Gastroesophageal sphincter (tissue), 4 donors: Measurements from ENCODE around the gene MGA. TPM values are rescaled to one million over a fixed set of nuclear protein-coding genes. Genes with fewer than 3 reads are reported as not detected.

ENCODE experiments used
- ATAC-seq: fragments of 150-250 bp; one replicate; pipeline ENCODE4 v1.9.1; 2016; ENCODE audit warnings: mild to moderate bottlenecking, moderate library complexity
- H3K27ac ChIP-seq, 4 donors: fragments of 200-600 bp; sonication (generic) in 3 of 4; 1 replicate in 3 of 4; 2 replicates in 1 of 4; pipeline ENCODE4 v1.5.1; 2016 to 2019
- H3K27me3 ChIP-seq: fragments of 200-600 bp; sonication (generic); one replicate; pipeline ENCODE4 v1.5.1; 2019
- H3K36me3 ChIP-seq, 2 donors: fragments of 200-600 bp; sonication (generic); one replicate each; pipeline ENCODE4 v1.5.1; 2019; ENCODE audit warnings: control low read depth in 1 of 2
- H3K4me1 ChIP-seq, 3 donors: fragments of 200-600 bp; sonication (generic); 1 replicate in 2 of 3; 2 replicates in 1 of 3; pipeline ENCODE4 v1.5.1; 2016 to 2019; ENCODE audit warnings: control low read depth in 2 of 3
- H3K4me3 ChIP-seq, 2 donors: fragments of 200-600 bp; sonication (generic); one replicate each; pipeline ENCODE4 v1.5.1; 2019; ENCODE audit warnings: mild to moderate bottlenecking in 1 of 2, moderate library complexity in 1 of 2
- H3K9me3 ChIP-seq, 3 donors: fragments of 200-600 bp; sonication (generic); one replicate each; pipeline ENCODE4 v1.5.1; 2017 to 2019; ENCODE audit warnings: control low read depth in 2 of 3
- EP300 ChIP-seq: sonication (generic); formaldehyde crosslinking; IDR thresholded peaks from one replicate; pipeline ENCODE4 v1.6.1; 2017; ENCODE audit warnings: antibody characterized with exemption, mild to moderate bottlenecking
- POLR2A ChIP-seq, 2 donors: fragments of 450-650 bp; IDR thresholded peaks; one replicate each; pipeline ENCODE4 v1.6.1; 2017; ENCODE audit warnings: antibody characterized with exemption in 2 of 2, mild to moderate bottlenecking in 2 of 2, moderate library complexity in 1 of 2
- POLR2AphosphoS5 ChIP-seq: sonication (generic); formaldehyde crosslinking; IDR thresholded peaks from one replicate; pipeline ENCODE4 v1.6.1; 2017; ENCODE audit warnings: antibody characterized with exemption
- WGBS, 2 donors: methylation state at CpG; one replicate each; pipeline ENCODE4 v1.1.5; 2018; ENCODE audit warnings: low coverage in 1 of 2; 5-methylcytosine and 5-hydroxymethylcytosine counted together
- total RNA-seq, 4 donors: library from RNA; depleted of rRNA; stranded (reverse); fragments of >200 nt; gene quantifications; one replicate each; pipeline ENCODE4 v1.1.0, GENCODE V29; 2016
- TF ChIP-seq, protein P1 (sequence below), 4 experiments: fragments of 200-600 bp in 2 of 4; fragments of 450-650 bp in 2 of 4; sonication (generic) in 1 of 4; IDR thresholded peaks; one replicate each; pipeline ENCODE4 v1.5.1; 2017 to 2019; ENCODE audit warnings: antibody characterized with exemption in 4 of 4, mild to moderate bottlenecking in 2 of 4, moderate library complexity in 2 of 4

MGA gene
- total RNA-seq, 4 donors from 2014 or later, result 29.4 to 59.2 (median 44.9) TPM

DNA sequence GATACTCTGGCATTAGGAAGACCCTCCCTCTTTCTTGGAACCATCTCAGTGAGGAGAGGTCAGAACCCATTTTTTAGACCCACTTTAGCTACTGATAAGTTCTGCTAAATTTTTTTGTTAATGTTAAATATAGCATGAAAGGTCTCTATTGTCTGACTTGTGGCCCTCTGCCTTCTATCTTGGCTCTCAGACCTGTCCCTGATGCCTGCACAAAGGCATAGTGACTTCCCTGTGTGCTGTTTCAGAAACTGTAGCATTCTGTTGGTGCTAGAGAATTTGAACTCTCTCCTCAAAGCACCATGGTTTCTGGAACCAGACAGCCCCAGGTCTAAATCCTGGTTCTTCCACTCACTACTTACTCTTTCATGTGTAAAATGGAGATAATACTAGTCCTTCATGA lies 129.5 kb downstream of the MGA start:
- H3K4me1 ChIP-seq, result peaks cover 29 to 66% (median 35%) of the 10 kb centered on the region in 3 donors
- ATAC-seq, result no peak
- peak overlapping the region in 3 of 4 donors; percentile 35 to 68 (median 62) for H3K27ac ChIP-seq

DNA sequence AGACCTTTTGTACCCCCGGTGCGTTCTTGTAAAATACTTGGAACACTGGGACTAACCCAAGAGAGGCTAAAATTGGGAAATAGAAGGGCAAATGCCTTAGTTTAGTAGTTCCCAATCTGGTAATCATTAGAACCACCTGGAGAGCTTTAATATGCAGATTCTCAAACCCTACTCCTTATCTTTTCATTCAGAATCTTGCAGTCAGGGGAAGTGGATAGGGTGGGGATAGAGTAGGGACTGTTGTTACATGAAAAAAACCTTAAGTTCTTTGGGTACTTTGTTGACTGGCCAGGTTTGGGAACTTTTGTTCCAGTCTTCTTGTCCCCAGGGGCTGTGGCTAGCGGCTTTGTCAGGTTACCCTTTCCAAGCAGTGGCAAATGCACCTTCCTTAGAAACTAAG lies 130.0 kb downstream of the MGA start:
- H3K27ac ChIP-seq, result peak overlapping the region; percentile 31 to 82 (median 65)
- no peak for ATAC-seq
- H3K4me1 ChIP-seq, result peaks cover 29 to 67% (median 35%) of the 10 kb centered on the region in 3 donors
- WGBS, 2 donors, result 77 to 82% methylated on average over 3 of the region's 3 CpGs
- H3K4me3 ChIP-seq, result no peak overlapping the region
- TF ChIP-seq EP300, result no peak
- no peak for TF ChIP-seq POLR2A (IDR thresholded peaks at IDR 0.05)
- TF ChIP-seq POLR2AphosphoS5, result no peak
- no peaks in the 10 kb centered on the region for H3K36me3 ChIP-seq
- H3K9me3 ChIP-seq, result no peaks in the 10 kb centered on the region
- no peaks in the 10 kb centered on the region for H3K27me3 ChIP-seq

More for the DNA sequence above, 129.5 kb downstream of the MGA start:
- H3K4me3 ChIP-seq, result no peak overlapping the region
- H3K27me3 ChIP-seq, result no peaks in the 10 kb centered on the region
- no peaks in the 10 kb centered on the region for H3K9me3 ChIP-seq
- TF ChIP-seq, protein P1, sequence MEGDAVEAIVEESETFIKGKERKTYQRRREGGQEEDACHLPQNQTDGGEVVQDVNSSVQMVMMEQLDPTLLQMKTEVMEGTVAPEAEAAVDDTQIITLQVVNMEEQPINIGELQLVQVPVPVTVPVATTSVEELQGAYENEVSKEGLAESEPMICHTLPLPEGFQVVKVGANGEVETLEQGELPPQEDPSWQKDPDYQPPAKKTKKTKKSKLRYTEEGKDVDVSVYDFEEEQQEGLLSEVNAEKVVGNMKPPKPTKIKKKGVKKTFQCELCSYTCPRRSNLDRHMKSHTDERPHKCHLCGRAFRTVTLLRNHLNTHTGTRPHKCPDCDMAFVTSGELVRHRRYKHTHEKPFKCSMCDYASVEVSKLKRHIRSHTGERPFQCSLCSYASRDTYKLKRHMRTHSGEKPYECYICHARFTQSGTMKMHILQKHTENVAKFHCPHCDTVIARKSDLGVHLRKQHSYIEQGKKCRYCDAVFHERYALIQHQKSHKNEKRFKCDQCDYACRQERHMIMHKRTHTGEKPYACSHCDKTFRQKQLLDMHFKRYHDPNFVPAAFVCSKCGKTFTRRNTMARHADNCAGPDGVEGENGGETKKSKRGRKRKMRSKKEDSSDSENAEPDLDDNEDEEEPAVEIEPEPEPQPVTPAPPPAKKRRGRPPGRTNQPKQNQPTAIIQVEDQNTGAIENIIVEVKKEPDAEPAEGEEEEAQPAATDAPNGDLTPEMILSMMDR (IDR thresholded peaks at IDR 0.05), result no peak
- TF ChIP-seq EP300, result no peak
- TF ChIP-seq POLR2A (IDR thresholded peaks at IDR 0.05), result no peak
- TF ChIP-seq POLR2AphosphoS5, result no peak
- H3K36me3 ChIP-seq, result no peaks in the 10 kb centered on the region

DNA sequence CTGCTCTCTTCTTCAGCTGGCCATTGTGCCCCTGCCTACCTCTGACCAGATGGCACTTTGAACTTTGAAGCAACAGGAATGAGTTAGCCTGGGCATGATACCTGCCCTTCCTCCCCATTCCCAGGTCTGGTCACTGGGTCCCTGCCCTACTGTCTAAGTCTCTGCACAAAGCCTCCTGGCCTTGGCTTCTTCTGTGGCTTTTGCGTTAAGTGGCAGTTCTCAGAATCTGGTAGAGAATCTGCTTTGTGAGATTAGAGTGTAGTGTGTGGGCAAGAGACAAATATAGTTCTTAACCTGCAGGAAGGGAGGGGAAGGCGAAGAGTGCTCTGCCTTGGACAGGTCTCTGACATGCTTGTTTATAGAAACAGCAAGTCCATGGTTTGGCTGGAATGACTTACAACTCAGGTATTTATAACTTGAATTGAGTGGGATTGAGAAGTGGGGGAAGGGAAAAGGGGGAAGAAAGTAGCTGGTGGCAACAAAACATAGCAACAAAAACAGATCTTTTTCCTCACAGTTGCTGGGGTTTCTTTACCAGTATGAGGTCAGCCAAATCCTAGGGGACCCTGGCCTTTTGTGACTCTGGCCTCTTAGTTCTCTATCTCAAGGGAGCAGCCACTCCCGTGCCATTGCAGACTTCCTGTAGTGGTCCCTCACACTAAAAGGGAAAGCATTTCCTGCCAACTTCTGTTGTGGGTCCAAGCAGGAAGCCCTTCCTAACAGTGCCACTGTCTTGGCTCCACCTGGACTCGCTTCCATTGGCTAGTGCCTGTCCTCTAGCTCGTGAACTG lies 130.7 kb downstream of the MGA start:
- Histone ChIP-seq H3K4me1 (peaks cover 29 to 75% (median 39%) of the 10 kb centered on the region in 3 donors), H3K4me3 (no peak overlapping the region), H3K9me3 (no peaks in the 10 kb centered on the region), H3K36me3 (no peaks in the 10 kb centered on the region), H3K27ac (peak overlapping the region; percentile 31 to 82 (median 65)), H3K27me3 (no peaks in the 10 kb centered on the region)
- WGBS, 2 donors, result 31% methylated on average over 3 of the region's 5 CpGs; no CpG with 5 or more reads in 1 of the 2 donors
- peak; percentile 37 for ATAC-seq
- TF ChIP-seq POLR2AphosphoS5 (no peak), EP300 (no peak), POLR2A (IDR thresholded peaks at IDR 0.05) (no peak)
- TF ChIP-seq, protein P1 (IDR thresholded peaks at IDR 0.05), result no peak

DNA sequence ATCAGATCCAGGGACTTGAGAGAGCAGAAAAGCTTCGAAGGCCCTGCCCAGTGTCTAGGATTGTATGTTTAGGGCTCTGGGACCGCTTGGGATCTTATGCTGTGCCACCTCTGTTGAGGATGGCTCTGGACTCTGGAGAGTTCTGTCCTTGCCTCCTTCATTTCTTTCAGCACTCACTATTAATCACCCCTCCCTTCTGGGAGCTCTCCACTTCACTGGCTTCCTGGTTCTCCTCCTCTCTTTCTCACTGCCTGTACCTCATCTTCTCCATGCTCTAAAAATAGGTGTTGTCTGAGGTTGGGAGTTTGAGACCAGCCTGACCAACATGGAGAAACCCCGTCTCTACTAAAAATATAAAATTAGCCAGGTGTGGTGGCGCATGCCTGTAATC lies 131.3 kb downstream of the MGA start:
- no peaks in the 10 kb centered on the region for H3K27me3 ChIP-seq
- peak overlapping the region in 3 of 4 donors; percentile 62 to 82 (median 68) for H3K27ac ChIP-seq
- no peak for ATAC-seq
- peaks cover 29 to 81% (median 43%) of the 10 kb centered on the region in 3 donors for H3K4me1 ChIP-seq
- WGBS, 2 donors, result 87 to 100% methylated on average over 1 to 3 of the region's 4 CpGs
- TF ChIP-seq EP300, result no peak
- TF ChIP-seq POLR2A (IDR thresholded peaks at IDR 0.05), result no peak
- TF ChIP-seq POLR2AphosphoS5, result no peak
- TF ChIP-seq, protein P1 (IDR thresholded peaks at IDR 0.05), result no peak
- no peak overlapping the region for H3K4me3 ChIP-seq
- H3K36me3 ChIP-seq, result no peaks in the 10 kb centered on the region
- no peaks in the 10 kb centered on the region for H3K9me3 ChIP-seq

DNA sequence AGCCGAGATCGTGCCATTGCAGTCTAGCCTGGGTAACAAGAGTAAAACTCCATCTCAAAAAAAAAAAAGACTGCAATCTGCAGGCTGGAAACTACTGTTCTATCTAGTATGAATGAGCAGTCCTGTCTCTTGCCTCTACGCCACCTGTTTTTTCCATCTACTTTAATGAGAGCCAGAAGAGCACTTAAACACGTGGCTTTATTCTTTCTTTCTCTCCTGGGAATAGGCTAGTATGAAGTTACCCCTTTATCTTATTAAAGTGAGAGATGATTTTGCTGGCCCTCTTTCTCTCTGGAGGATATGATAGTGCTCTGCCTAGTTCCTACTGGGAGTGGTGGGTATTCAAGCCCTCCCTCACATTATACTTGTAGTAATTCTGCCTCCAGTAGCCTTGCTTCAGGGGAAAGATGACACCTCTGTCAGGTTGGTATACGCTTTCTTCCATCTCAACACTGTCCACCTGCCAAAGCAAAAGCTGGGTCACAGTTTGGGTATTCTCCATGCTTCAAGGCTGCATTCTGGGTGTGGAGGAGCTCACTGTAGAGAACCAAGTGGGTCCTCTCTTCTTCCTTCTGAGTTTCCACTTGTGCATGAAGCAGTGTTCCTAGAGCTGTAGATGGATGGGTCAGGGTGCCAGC lies 131.9 kb downstream of the MGA start:
- no peaks in the 10 kb centered on the region for H3K36me3 ChIP-seq
- no peak overlapping the region for H3K4me3 ChIP-seq
- ATAC-seq, result no peak

More for the DNA sequence above, 131.9 kb downstream of the MGA start:
- H3K4me1 ChIP-seq, result peaks cover 29 to 87% (median 49%) of the 10 kb centered on the region in 3 donors
- H3K27me3 ChIP-seq, result no peaks in the 10 kb centered on the region
- 51 to 67% methylated on average over 4 to 5 of the region's 5 CpGs for WGBS, 2 donors
- TF ChIP-seq POLR2AphosphoS5 (no peak), EP300 (no peak), POLR2A (IDR thresholded peaks at IDR 0.05) (no peak)
- TF ChIP-seq, protein P1 (IDR thresholded peaks at IDR 0.05), result no peak
- no peaks in the 10 kb centered on the region for H3K9me3 ChIP-seq
- peak overlapping the region in 3 of 4 donors; percentile 62 to 82 (median 68) for H3K27ac ChIP-seq
